Osteocyte (in vitro differentiated cells): ENCODE measurements around the gene IFNA1. TPM values are rescaled to one million over a fixed set of nuclear protein-coding genes. Genes with fewer than 3 reads are reported as not detected.

Experiments
- DNase-seq: peaks from one replicate; pipeline ENCODE4 v3.0.0; 2021; ENCODE audit warnings: mixed read lengths; ENCODE audit not compliant: unreplicated experiment; ENCODE audit errors: extremely low spot score
- H3K27ac Mint-ChIP-seq: one replicate; pipeline ENCODE4 v1.8.0; 2021; ENCODE audit warnings: mild to moderate bottlenecking, mixed read lengths; ENCODE audit not compliant: unreplicated experiment
- H3K27me3 Mint-ChIP-seq: one replicate; pipeline ENCODE4 v1.8.0; 2021; ENCODE audit warnings: mixed read lengths; ENCODE audit not compliant: unreplicated experiment
- H3K36me3 Mint-ChIP-seq: one replicate; pipeline ENCODE4 v1.8.0; 2021; ENCODE audit warnings: mixed read lengths; ENCODE audit not compliant: unreplicated experiment
- H3K4me1 Mint-ChIP-seq: one replicate; pipeline ENCODE4 v1.8.0; 2021; ENCODE audit warnings: mixed read lengths; ENCODE audit not compliant: unreplicated experiment
- H3K4me3 Mint-ChIP-seq: one replicate; pipeline ENCODE4 v1.8.0; 2021; ENCODE audit warnings: mild to moderate bottlenecking, moderate library complexity, mixed read lengths; ENCODE audit not compliant: unreplicated experiment
- H3K9me3 Mint-ChIP-seq: one replicate; pipeline ENCODE4 v1.8.0; 2021; ENCODE audit warnings: mixed read lengths; ENCODE audit not compliant: unreplicated experiment
- total RNA-seq: library from RNA; stranded (reverse); gene quantifications from 2 replicates; pipeline ENCODE4 v1.2.1, GENCODE V29; 2021
- TF ChIP-seq, protein P1 (sequence below): fragments of 200-600 bp; sonication (generic); IDR thresholded peaks from 2 replicates; pipeline ENCODE4 v1.5.0; 2021; ENCODE audit warnings: antibody characterized with exemption, mild to moderate bottlenecking, moderate library complexity

Gene IFNA1
- total RNA-seq, 1 donor from 2014 or later = not detected

GRCh38 chr9:21450733-21451394 lies 10.6 kb downstream of the IFNA1 start:
- TF ChIP-seq, protein P1, sequence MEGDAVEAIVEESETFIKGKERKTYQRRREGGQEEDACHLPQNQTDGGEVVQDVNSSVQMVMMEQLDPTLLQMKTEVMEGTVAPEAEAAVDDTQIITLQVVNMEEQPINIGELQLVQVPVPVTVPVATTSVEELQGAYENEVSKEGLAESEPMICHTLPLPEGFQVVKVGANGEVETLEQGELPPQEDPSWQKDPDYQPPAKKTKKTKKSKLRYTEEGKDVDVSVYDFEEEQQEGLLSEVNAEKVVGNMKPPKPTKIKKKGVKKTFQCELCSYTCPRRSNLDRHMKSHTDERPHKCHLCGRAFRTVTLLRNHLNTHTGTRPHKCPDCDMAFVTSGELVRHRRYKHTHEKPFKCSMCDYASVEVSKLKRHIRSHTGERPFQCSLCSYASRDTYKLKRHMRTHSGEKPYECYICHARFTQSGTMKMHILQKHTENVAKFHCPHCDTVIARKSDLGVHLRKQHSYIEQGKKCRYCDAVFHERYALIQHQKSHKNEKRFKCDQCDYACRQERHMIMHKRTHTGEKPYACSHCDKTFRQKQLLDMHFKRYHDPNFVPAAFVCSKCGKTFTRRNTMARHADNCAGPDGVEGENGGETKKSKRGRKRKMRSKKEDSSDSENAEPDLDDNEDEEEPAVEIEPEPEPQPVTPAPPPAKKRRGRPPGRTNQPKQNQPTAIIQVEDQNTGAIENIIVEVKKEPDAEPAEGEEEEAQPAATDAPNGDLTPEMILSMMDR = no peak
- peaks cover 21% of the 10 kb centered on the region for H3K27me3 Mint-ChIP-seq
- H3K9me3 Mint-ChIP-seq = no peaks in the 10 kb centered on the region
- no peaks in the 10 kb centered on the region for H3K4me1 Mint-ChIP-seq
- H3K4me3 Mint-ChIP-seq = no peak overlapping the region
- H3K27ac Mint-ChIP-seq = no peak overlapping the region
- H3K36me3 Mint-ChIP-seq = no peaks in the 10 kb centered on the region
- no peak for DNase-seq

DNA sequence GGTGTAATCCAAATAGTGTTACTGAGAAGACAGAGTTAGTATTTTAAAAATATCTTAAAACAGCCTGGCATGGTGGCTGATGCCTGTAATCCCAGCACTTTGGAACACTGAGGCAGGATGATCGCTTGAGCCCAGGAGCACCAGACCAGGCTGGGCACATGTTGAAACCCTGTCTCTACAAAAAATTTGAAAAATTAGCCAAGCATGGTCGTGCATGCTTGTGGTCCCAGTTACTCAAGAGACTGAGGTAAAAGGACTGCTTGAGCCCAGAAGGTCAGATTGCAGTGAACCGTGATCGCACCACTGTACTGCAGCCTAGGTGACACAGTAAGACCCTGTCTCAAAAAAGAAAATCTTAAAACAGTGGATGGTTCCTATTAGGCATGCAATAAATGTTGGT lies 12.4 kb downstream of the IFNA1 start:
- H3K36me3 Mint-ChIP-seq = no peaks in the 10 kb centered on the region
- TF ChIP-seq, protein P1 = no peak
- peaks cover 29% of the 10 kb centered on the region for H3K27me3 Mint-ChIP-seq
- H3K9me3 Mint-ChIP-seq = no peaks in the 10 kb centered on the region
- no peak overlapping the region for H3K27ac Mint-ChIP-seq
- no peak for DNase-seq
- no peaks in the 10 kb centered on the region for H3K4me1 Mint-ChIP-seq
- no peak overlapping the region for H3K4me3 Mint-ChIP-seq

- Mint-ChIP-seq H3K27me3 (peaks cover 32% of the 10 kb centered on the region), H3K27ac (no peak overlapping the region), H3K4me3 (no peak overlapping the region), H3K36me3 (no peaks in the 10 kb centered on the region), H3K4me1 (no peaks in the 10 kb centered on the region), H3K9me3 (no peaks in the 10 kb centered on the region)
- TF ChIP-seq, protein P1 = no peak
- DNase-seq = no peak
These were observed 13.9 kb downstream of the IFNA1 start for GRCh38 chr9:21454149-21454548.

DNA sequence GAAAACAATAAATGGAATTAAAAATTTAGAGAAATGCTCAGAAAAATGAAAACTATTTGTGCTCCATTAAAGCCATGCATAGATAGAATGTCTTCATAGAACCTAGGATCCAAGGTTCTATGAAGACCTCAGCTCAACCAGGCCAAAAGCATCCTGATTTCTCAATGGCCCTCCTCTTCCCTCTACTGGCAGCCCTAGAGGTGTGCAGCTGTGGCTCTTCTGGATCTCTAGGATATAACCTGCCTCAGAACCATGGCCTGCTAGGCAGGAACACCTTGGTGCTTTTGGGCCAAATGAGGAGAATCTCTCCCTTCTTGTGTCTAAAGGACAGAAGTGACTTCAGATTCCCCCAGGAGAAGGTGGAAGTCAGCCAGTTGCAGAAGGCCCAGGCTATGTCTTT lies 15.1 kb downstream of the IFNA1 start:
- Mint-ChIP-seq H3K36me3 (no peaks in the 10 kb centered on the region), H3K4me3 (no peak overlapping the region), H3K9me3 (no peaks in the 10 kb centered on the region), H3K27ac (no peak overlapping the region), H3K4me1 (no peaks in the 10 kb centered on the region), H3K27me3 (peaks cover 37% of the 10 kb centered on the region)
- DNase-seq = no peak
- TF ChIP-seq, protein P1 = peak; percentile 54

GRCh38 chr9:21461377-21461776 lies 21.1 kb downstream of the IFNA1 start:
- H3K9me3 Mint-ChIP-seq = peaks cover 19% of the 10 kb centered on the region
- DNase-seq = no peak
- H3K36me3 Mint-ChIP-seq = peaks cover 2% of the 10 kb centered on the region
- no peaks in the 10 kb centered on the region for H3K4me1 Mint-ChIP-seq
- TF ChIP-seq, protein P1 = no peak
- no peak overlapping the region for H3K27ac Mint-ChIP-seq
- no peak overlapping the region for H3K4me3 Mint-ChIP-seq
- H3K27me3 Mint-ChIP-seq = peaks cover 46% of the 10 kb centered on the region
